H9 (cell line): Measurements from ENCODE around the gene MTMR3. TPM values are rescaled to one million over a fixed set of nuclear protein-coding genes. Genes with fewer than 3 reads are reported as not detected.

Experiments used
- DNase-seq: peaks from one replicate; pipeline ENCODE4 v3.0.0-alpha.2; 2017
- H2AFZ ChIP-seq: one replicate; pipeline ENCODE4 v1.6.1; 2013; ENCODE audit warnings: mild to moderate bottlenecking, low read length, control low read depth, moderate library complexity
- H2AK5ac ChIP-seq: 2 replicates; pipeline ENCODE4 v1.6.1; 2013; ENCODE audit warnings: low read length, control low read depth, mixed read lengths; ENCODE audit not compliant: insufficient read length
- H2BK120ac ChIP-seq: one replicate; pipeline ENCODE4 v1.6.1; 2013; ENCODE audit warnings: low read depth, mild to moderate bottlenecking, low read length, control low read depth, inconsistent platforms; ENCODE audit not compliant: poor library complexity, severe bottlenecking
- H2BK12ac ChIP-seq: 2 replicates; pipeline ENCODE4 v1.6.1; 2013; ENCODE audit warnings: low read length, control low read depth, mixed read lengths, low read depth; ENCODE audit not compliant: insufficient read length
- H2BK15ac ChIP-seq: 2 replicates; pipeline ENCODE4 v1.6.1; 2013; ENCODE audit warnings: low read depth, low read length, control low read depth
- H2BK20ac ChIP-seq: one replicate; pipeline ENCODE4 v1.6.1; 2013; ENCODE audit warnings: low read depth, mild to moderate bottlenecking, low read length, control low read depth, inconsistent platforms; ENCODE audit not compliant: poor library complexity, severe bottlenecking
- H2BK5ac ChIP-seq: 2 replicates; pipeline ENCODE4 v1.6.1; 2013; ENCODE audit warnings: low read length, control low read depth, mixed read lengths; ENCODE audit not compliant: insufficient read length
- H3K14ac ChIP-seq: 2 replicates; pipeline ENCODE4 v1.6.1; 2013; ENCODE audit warnings: low read length, control low read depth; ENCODE audit not compliant: insufficient read depth
- H3K18ac ChIP-seq: 2 replicates; pipeline ENCODE4 v1.6.1; 2013; ENCODE audit warnings: low read depth, mild to moderate bottlenecking, mixed read lengths, low read length, control low read depth; ENCODE audit not compliant: insufficient read length
- H3K23ac ChIP-seq: 2 replicates; pipeline ENCODE4 v1.6.1; 2013; ENCODE audit warnings: low read length, control low read depth, mixed read lengths, low read depth; ENCODE audit not compliant: insufficient read length
- H3K23me2 ChIP-seq: 2 replicates; pipeline ENCODE4 v1.6.1; 2013; ENCODE audit warnings: low read depth, mild to moderate bottlenecking, mixed read lengths, low read length, control low read depth; ENCODE audit not compliant: insufficient read length, poor library complexity, severe bottlenecking
- H3K27ac ChIP-seq: 2 replicates; pipeline ENCODE4 v1.5.1; 2013; ENCODE audit warnings: low read length, control low read depth, mixed read lengths, low read depth; ENCODE audit not compliant: insufficient read length
- H3K27me3 ChIP-seq: 2 replicates; pipeline ENCODE4 v1.6.1; 2013; ENCODE audit warnings: low read length, control low read depth, inconsistent platforms; ENCODE audit not compliant: insufficient read depth
- H3K4ac ChIP-seq: 2 replicates; pipeline ENCODE4 v1.6.1; 2013; ENCODE audit warnings: low read depth, mild to moderate bottlenecking, control low read depth, inconsistent platforms, low read length, moderate library complexity
- H3K4me1 ChIP-seq: 2 replicates; pipeline ENCODE4 v1.6.1; 2013; ENCODE audit warnings: low read length, control low read depth, inconsistent platforms; ENCODE audit not compliant: insufficient read depth
- H3K4me2 ChIP-seq: 2 replicates; pipeline ENCODE4 v1.6.1; 2013; ENCODE audit warnings: low read length, control low read depth, mixed read lengths; ENCODE audit not compliant: insufficient read length, insufficient read depth
- H3K56ac ChIP-seq: 2 replicates; pipeline ENCODE4 v1.6.1; 2013; ENCODE audit warnings: low read depth, mild to moderate bottlenecking, mixed read lengths, low read length, control low read depth; ENCODE audit not compliant: insufficient read length
- H3K79me1 ChIP-seq: 2 replicates; pipeline ENCODE4 v1.6.1; 2013; ENCODE audit warnings: low read depth, mild to moderate bottlenecking, moderate library complexity, low read length, control low read depth, inconsistent platforms; ENCODE audit not compliant: insufficient read depth, poor library complexity, severe bottlenecking
- H3K79me2 ChIP-seq: 2 replicates; pipeline ENCODE4 v1.6.1; 2013; ENCODE audit warnings: low read length, control low read depth, inconsistent platforms; ENCODE audit not compliant: insufficient read depth
- H3K9ac ChIP-seq: 2 replicates; pipeline ENCODE4 v1.6.1; 2013; ENCODE audit warnings: low read length, control low read depth, mixed read lengths; ENCODE audit not compliant: insufficient read length; ENCODE audit errors: extremely low read depth
- H3K9me3 ChIP-seq: one replicate; pipeline ENCODE4 v1.6.1; 2013; ENCODE audit warnings: low read depth, low read length, inconsistent platforms; ENCODE audit not compliant: control insufficient read depth
- H3T11ph ChIP-seq: one replicate; pipeline ENCODE4 v1.6.1; 2013; ENCODE audit warnings: mild to moderate bottlenecking, low read length, control low read depth, inconsistent platforms
- H4K20me1 ChIP-seq: one replicate; pipeline ENCODE4 v1.6.1; 2013; ENCODE audit not compliant: control insufficient read depth, insufficient read length, insufficient read depth
- H4K5ac ChIP-seq: 2 replicates; pipeline ENCODE4 v1.6.1; 2013; ENCODE audit warnings: low read depth, mild to moderate bottlenecking, mixed read lengths, low read length, control low read depth; ENCODE audit not compliant: insufficient read length
- H4K8ac ChIP-seq: replicated peaks from 2 replicates; pipeline ENCODE4 v1.6.1; 2013; ENCODE audit warnings: low read length, control low read depth, mixed read lengths, low read depth; ENCODE audit not compliant: insufficient read length
- H4K91ac ChIP-seq: 2 replicates; pipeline ENCODE4 v1.6.1; 2013; ENCODE audit warnings: low read depth, mild to moderate bottlenecking, moderate library complexity, mixed read lengths, low read length, control low read depth; ENCODE audit not compliant: insufficient read length
- H3K27ac Mint-ChIP-seq, 3 experiments: 2 replicates in 2 of 3; 3 replicates in 1 of 3; pipeline ENCODE4 v1.8.0; 2020 to 2021; ENCODE audit warnings: mixed read lengths in 3 of 3, mild to moderate bottlenecking in 1 of 3, moderate library complexity in 1 of 3
- H3K27me3 Mint-ChIP-seq: 2 replicates; pipeline ENCODE4 v1.8.0; 2021; ENCODE audit warnings: low read depth, mild to moderate bottlenecking, moderate library complexity, mixed read lengths
- H3K36me3 Mint-ChIP-seq, 3 experiments: 2 replicates in 2 of 3; 3 replicates in 1 of 3; pipeline ENCODE4 v1.8.0; 2020 to 2021; ENCODE audit warnings: low read depth in 3 of 3, mixed read lengths in 3 of 3; ENCODE audit not compliant: insufficient read depth in 1 of 3
- H3K4me1 Mint-ChIP-seq, 2 experiments: 2 replicates each; pipeline ENCODE4 v1.8.0; 2020; ENCODE audit warnings: mixed read lengths in 2 of 2
- H3K4me3 Mint-ChIP-seq, 2 experiments: 2 replicates in 1 of 2; 3 replicates in 1 of 2; pipeline ENCODE4 v1.8.0; 2020 to 2021; ENCODE audit warnings: mild to moderate bottlenecking in 2 of 2, mixed read lengths in 2 of 2, moderate library complexity in 1 of 2
- H3K9me3 Mint-ChIP-seq, 2 experiments: 2 replicates in 1 of 2; 3 replicates in 1 of 2; pipeline ENCODE4 v1.8.0; 2020; ENCODE audit warnings: mild to moderate bottlenecking in 2 of 2, mixed read lengths in 2 of 2, moderate library complexity in 1 of 2
- CTCF ChIP-seq: fragments of 200-600 bp; sonication (generic); conservative IDR thresholded peaks from 3 replicates; pipeline ENCODE4 v1.8.0; 2021; ENCODE audit warnings: antibody characterized with exemption, mild to moderate bottlenecking
- WGBS: extraction: QIAGEN DNeasy Blood & Tissue Kit; methylation state at CpG from one replicate; pipeline ENCODE4 v1.1.7; 2013; ENCODE audit warnings: missing lambda C conversion rate, low lambda C conversion rate, mixed read lengths; ENCODE audit not compliant: insufficient read length; ENCODE audit errors: extremely low coverage; 5-methylcytosine and 5-hydroxymethylcytosine counted together
- total RNA-seq: library from RNA; stranded (reverse); gene quantifications from 2 replicates; pipeline ENCODE4 v1.2.1, GENCODE V29; 2021

MTMR3 gene
- total RNA-seq, 1 experiment from 2014 or later, result 19.8 TPM

- Histone ChIP-seq H3K79me2 (no peaks in the 10 kb centered on the region), H3K27ac (no peak overlapping the region), H3K27me3 (no peaks in the 10 kb centered on the region), H2BK20ac (no peak overlapping the region), H2BK15ac (no peak overlapping the region), H2AK5ac (no peak overlapping the region), H3K9ac (no peak overlapping the region), H3K23me2 (no peaks in the 10 kb centered on the region), H3K4me1 (no peaks in the 10 kb centered on the region), H2AFZ (no peak overlapping the region), H2BK120ac (no peak overlapping the region), H3K18ac (no peak overlapping the region), H4K5ac (no peak overlapping the region), H3K4ac (no peak overlapping the region), H3K4me2 (no peak overlapping the region), H3T11ph (no peak overlapping the region), H3K79me1 (no peaks in the 10 kb centered on the region), H3K56ac (no peak overlapping the region), H4K8ac (no peak overlapping the region), H2BK12ac (no peak overlapping the region), H4K20me1 (no peaks in the 10 kb centered on the region), H3K9me3 (no peaks in the 10 kb centered on the region), H3K14ac (no peak overlapping the region), H3K23ac (no peak overlapping the region), H4K91ac (no peak overlapping the region), H2BK5ac (no peak overlapping the region)
- Mint-ChIP-seq H3K27me3 (no peaks in the 10 kb centered on the region), H3K9me3 (no peaks in the 10 kb centered on the region), H3K4me3 (no peak overlapping the region), H3K4me1 (no peaks in the 10 kb centered on the region), H3K36me3 (peaks cover 11 to 57% (median 44%) of the 10 kb centered on the region in 3 experiments; a peak in 6 of 7 replicates), H3K27ac (no peak overlapping the region)
- whole genome bisulfite sequencing, result no CpG with 5 or more reads among the region's 4 CpGs
- no peak for TF ChIP-seq CTCF
- no peak for DNase-seq
Measured at GRCh38 chr22:30027791-30028190, 144.8 kb downstream of the MTMR3 start.
